H1 (cell line): ENCODE measurements around the gene KCNC4. TPM values are rescaled to one million over a fixed set of nuclear protein-coding genes. Genes with fewer than 3 reads are reported as not detected.
A peak's percentile ranks its signal among the peaks of the same experiment; 100 is the strongest.

ENCODE experiments used
- CTCF ChIA-PET: fragments of 300-600 bp; sonication (Branson Sonifier 250); formaldehyde crosslinking; loops from one replicate; lab custom pipeline; 2021; ENCODE audit not compliant: partially characterized antibody; lab: Charles Lee
- POLR2A ChIA-PET: fragments of 300-600 bp; sonication (Branson Sonifier 250); formaldehyde crosslinking; loops from one replicate; lab custom pipeline; 2021; ENCODE audit warnings: inconsistent platforms; ENCODE audit not compliant: partially characterized antibody; lab: Charles Lee
- DNase-seq, 2 experiments: peaks; one replicate each; pipeline versions ENCODE4 v3.0.0 to v3.0.0-alpha.2; 2010 to 2022; ENCODE audit warnings: low spot score in 2 of 2, low read depth in 1 of 2, mixed read lengths in 1 of 2
- FAIRE-seq: peaks from 2 replicates; lab custom pipeline; 2011; peaks lifted over from hg19 to GRCh38; lab: Jason Lieb, UNC
- H2AFZ ChIP-seq: 2 replicates; pipeline ENCODE4 v1.8.1; 2012; ENCODE audit warnings: low read length, inconsistent platforms
- H2AK5ac ChIP-seq: 2 replicates; pipeline ENCODE4 v1.6.1; 2013; ENCODE audit warnings: low read depth, low read length
- H2BK120ac ChIP-seq: replicated peaks from 2 replicates; pipeline ENCODE3; 2013; ENCODE audit warnings: low read depth, low read length, inconsistent platforms
- H2BK12ac ChIP-seq: 2 replicates; pipeline ENCODE4 v1.6.1; 2013; ENCODE audit warnings: low read depth, low read length
- H2BK15ac ChIP-seq: 2 replicates; pipeline ENCODE4 v1.6.1; 2013; ENCODE audit warnings: low read length
- H2BK20ac ChIP-seq: 2 replicates; pipeline ENCODE4 v1.6.1; 2013; ENCODE audit warnings: low read length
- H2BK5ac ChIP-seq: 2 replicates; pipeline ENCODE4 v1.6.1; 2013; ENCODE audit warnings: low read depth, low read length
- H3K14ac ChIP-seq: 2 replicates; pipeline ENCODE4 v1.6.1; 2013; ENCODE audit warnings: inconsistent platforms; ENCODE audit not compliant: insufficient read length
- H3K18ac ChIP-seq: 2 replicates; pipeline ENCODE4 v1.6.1; 2013; ENCODE audit warnings: low read length; ENCODE audit errors: extremely low read depth
- H3K23ac ChIP-seq: 2 replicates; pipeline ENCODE4 v1.6.1; 2013; ENCODE audit warnings: inconsistent platforms; ENCODE audit not compliant: insufficient read length
- H3K23me2 ChIP-seq: 2 replicates; pipeline ENCODE4 v1.6.1; 2013; ENCODE audit warnings: low read depth, low read length
- H3K27ac ChIP-seq: 2 replicates; pipeline ENCODE4 v1.6.1; 2011; ENCODE audit warnings: low read depth, low read length, inconsistent platforms
- H3K27me3 ChIP-seq, 4 experiments: replicated peaks in 1 of 4; 1 replicate in 1 of 4; 2 replicates in 3 of 4; pipeline versions ENCODE4 v1.6.1 to v1.8.1; 2011 to 2013; ENCODE audit warnings: low read length in 3 of 4, mild to moderate bottlenecking in 3 of 4, inconsistent platforms in 2 of 4, mixed read lengths in 2 of 4, moderate library complexity in 1 of 4; ENCODE audit not compliant: control insufficient read depth in 3 of 4, insufficient read depth in 3 of 4; ENCODE audit errors: extremely low read depth in 1 of 4
- H3K36me3 ChIP-seq, 4 experiments: 2 replicates each; pipeline versions ENCODE4 v1.6.1 to v1.8.1; 2011 to 2013; ENCODE audit warnings: mild to moderate bottlenecking in 4 of 4, low read length in 3 of 4, moderate library complexity in 2 of 4, control low read depth in 1 of 4, inconsistent platforms in 1 of 4; ENCODE audit not compliant: insufficient read depth in 4 of 4, control insufficient read depth in 2 of 4
- H3K4ac ChIP-seq: replicated peaks from 2 replicates; pipeline ENCODE3; 2013; ENCODE audit warnings: low read length, low read depth, mixed read lengths, inconsistent platforms; ENCODE audit not compliant: insufficient read length
- H3K4me1 ChIP-seq, 4 experiments: replicated peaks in 1 of 4; 1 replicate in 1 of 4; 2 replicates in 3 of 4; pipeline versions ENCODE4 v1.6.1 to v1.8.1; 2011 to 2013; ENCODE audit warnings: low read length in 3 of 4, inconsistent platforms in 2 of 4, mixed read lengths in 1 of 4; ENCODE audit not compliant: insufficient read depth in 4 of 4, control insufficient read depth in 3 of 4
- H3K4me2 ChIP-seq, 2 experiments: 2 replicates each; pipeline versions ENCODE4 v1.6.1 to v1.8.1; 2011 to 2013; ENCODE audit warnings: low read depth in 2 of 2, low read length in 2 of 2, control low read depth in 1 of 2, inconsistent platforms in 1 of 2, mild to moderate bottlenecking in 1 of 2; ENCODE audit not compliant: insufficient read depth in 1 of 2
- H3K4me3 ChIP-seq, 4 experiments: fragments of 200-600, 300-600 bp in 1 of 4; sonication (generic), shearing (Covaris generic), sonication (Bioruptor Twin) in 1 of 4; 2 replicates each; pipeline versions ENCODE4 v1.5.1 to v1.8.1; 2011 to 2016; ENCODE audit warnings: low read length in 4 of 4, low read depth in 3 of 4, control low read depth in 2 of 4, inconsistent platforms in 2 of 4, mild to moderate bottlenecking in 2 of 4, mixed read lengths in 1 of 4, moderate library complexity in 1 of 4; ENCODE audit not compliant: insufficient read depth in 2 of 4; ENCODE audit errors: extremely low read depth in 1 of 4
- H3K56ac ChIP-seq: replicated peaks from 2 replicates; pipeline ENCODE3; 2013; ENCODE audit warnings: low read depth, mild to moderate bottlenecking, mixed read lengths, low read length, inconsistent platforms; ENCODE audit not compliant: insufficient read length
- H3K79me1 ChIP-seq: 2 replicates; pipeline ENCODE4 v1.6.1; 2013; ENCODE audit warnings: low read depth, low read length, control low read depth
- H3K79me2 ChIP-seq, 2 experiments: 2 replicates each; pipeline versions ENCODE4 v1.6.1 to v1.8.1; 2012 to 2013; ENCODE audit warnings: low read length in 2 of 2, mild to moderate bottlenecking in 2 of 2, inconsistent platforms in 1 of 2; ENCODE audit not compliant: insufficient read depth in 2 of 2, control insufficient read depth in 1 of 2
- H3K9ac ChIP-seq, 4 experiments: replicated peaks in 1 of 4; 1 replicate in 1 of 4; 2 replicates in 3 of 4; pipeline versions ENCODE4 v1.6.1 to v1.8.1; 2011 to 2013; ENCODE audit warnings: low read depth in 3 of 4, low read length in 3 of 4, control low read depth in 2 of 4, mild to moderate bottlenecking in 2 of 4, moderate library complexity in 2 of 4, inconsistent platforms in 1 of 4; ENCODE audit errors: extremely low read depth in 1 of 4
- H3K9me3 ChIP-seq, 2 experiments: 2 replicates each; pipeline versions ENCODE4 v1.6.1 to v1.8.1; 2012 to 2013; ENCODE audit warnings: mild to moderate bottlenecking in 2 of 2, moderate library complexity in 2 of 2, control low read depth in 1 of 2, inconsistent platforms in 1 of 2, low read depth in 1 of 2, low read length in 1 of 2, mixed read lengths in 1 of 2; ENCODE audit not compliant: insufficient read depth in 2 of 2
- H4K20me1 ChIP-seq, 2 experiments: replicated peaks in 1 of 2; 2 replicates each; pipeline versions ENCODE3 to v1.8.1; 2011 to 2013; ENCODE audit warnings: inconsistent platforms in 2 of 2, low read length in 2 of 2, mild to moderate bottlenecking in 1 of 2; ENCODE audit not compliant: insufficient read depth in 2 of 2, control insufficient read depth in 1 of 2
- H4K5ac ChIP-seq: 2 replicates; pipeline ENCODE4 v1.6.1; 2013; ENCODE audit warnings: low read length, low read depth, mixed read lengths, inconsistent platforms; ENCODE audit not compliant: insufficient read length
- H4K8ac ChIP-seq: 2 replicates; pipeline ENCODE4 v1.8.0; 2013; ENCODE audit warnings: mild to moderate bottlenecking, moderate library complexity, low read length, inconsistent platforms; ENCODE audit not compliant: insufficient read depth; ENCODE audit errors: extremely low read depth
- H4K91ac ChIP-seq: replicated peaks from 2 replicates; pipeline ENCODE3; 2013; ENCODE audit warnings: low read length, mixed read lengths, inconsistent platforms; ENCODE audit not compliant: insufficient read length
- GABPA ChIP-seq: IDR thresholded peaks from 2 replicates; pipeline ENCODE4 v1.6.1; 2011; ENCODE audit warnings: mild to moderate bottlenecking, low read length, moderate library complexity, borderline replicate concordance; ENCODE audit not compliant: insufficient read depth
- WGBS, 2 experiments: shearing (Covaris generic) in 1 of 2; methylation state at CpG; one replicate each; pipeline versions ENCODE4 v1.1.6 to v1.1.7; 2013 to 2015; ENCODE audit warnings: low lambda C conversion rate in 2 of 2, mixed read lengths in 2 of 2, inconsistent platforms in 1 of 2, low coverage in 1 of 2, missing lambda C conversion rate in 1 of 2; ENCODE audit not compliant: insufficient replicate concordance in 2 of 2, insufficient coverage in 1 of 2, insufficient read length in 1 of 2; ENCODE audit errors: extremely low coverage in 1 of 2, missing lambda C conversion rate in 1 of 2; 5-methylcytosine and 5-hydroxymethylcytosine counted together
- polyA plus RNA-seq, 7 experiments: library from polyadenylated mRNA; depleted of rRNA in 3 of 7; stranded (reverse) in 5 of 7; unstranded in 2 of 7; fragments of >200 nt in 5 of 7; fragments of 200-250 nt in 2 of 7; gene quantifications; 1 replicate in 5 of 7; 2 replicates in 1 of 7; 4 replicates in 1 of 7; pipeline versions ENCODE4 v1.2.1 to v1.2.3, GENCODE V29; 2011 to 2013; ENCODE audit warnings: missing spikeins in 2 of 7, mixed read lengths in 2 of 7
- total RNA-seq: library from RNA; stranded (reverse); fragmentation: NEBNext Ultra II Directional; extraction: Animal tissue kit (Norgen Biotek cat#: 25700); gene quantifications from 2 replicates; pipeline ENCODE4 v1.2.1, GENCODE V29; 2021
- TF ChIP-seq, protein P1 (sequence below): IDR thresholded peaks from 2 replicates; pipeline ENCODE4 v1.6.1; 2012; ENCODE audit warnings: inconsistent platforms

Gene KCNC4
- total and polyA plus RNA-seq, 2 of the 8 experiments (the other 6 are each of a cell fraction or from before 2014, with no cell fraction given), result 8.1 to 11.2 TPM

DNA sequence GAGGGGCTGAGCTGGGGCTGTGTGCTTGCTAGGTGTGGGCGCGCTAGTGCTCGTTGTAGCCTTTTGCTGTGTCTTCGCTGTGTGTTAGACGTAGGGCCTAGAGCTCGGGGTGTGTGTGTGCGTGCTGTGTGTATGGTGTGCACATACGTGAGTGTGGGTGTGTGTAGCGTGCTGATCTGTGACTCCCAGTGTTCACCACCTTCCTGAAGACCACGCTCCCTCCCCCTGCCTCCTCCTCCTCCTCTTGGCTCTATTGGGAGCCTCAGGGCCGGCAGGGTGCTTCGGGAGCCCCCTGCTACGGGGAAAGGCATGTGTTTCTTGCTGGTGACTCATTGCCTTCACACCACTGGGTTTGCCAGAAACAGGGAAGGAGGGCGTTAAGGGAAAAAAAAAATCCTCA lies 9.4 kb upstream of the KCNC4 start:
- no peak for TF ChIP-seq GABPA
- TF ChIP-seq, protein P1, sequence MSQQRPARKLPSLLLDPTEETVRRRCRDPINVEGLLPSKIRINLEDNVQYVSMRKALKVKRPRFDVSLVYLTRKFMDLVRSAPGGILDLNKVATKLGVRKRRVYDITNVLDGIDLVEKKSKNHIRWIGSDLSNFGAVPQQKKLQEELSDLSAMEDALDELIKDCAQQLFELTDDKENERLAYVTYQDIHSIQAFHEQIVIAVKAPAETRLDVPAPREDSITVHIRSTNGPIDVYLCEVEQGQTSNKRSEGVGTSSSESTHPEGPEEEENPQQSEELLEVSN, result peak; percentile 31; the same call in 1 of the 2 replicates
- no peaks in the 10 kb centered on the region; the same call in 1 of the 2 replicates for H3K23me2 ChIP-seq
- H2AFZ ChIP-seq, result no peak overlapping the region
- 0 out of 2 replicates have a peak overlapping the region, but pooled peaks have one; percentile 88 for H2BK15ac ChIP-seq
- H3K79me1 ChIP-seq, result no peaks in the 10 kb centered on the region; the same call in 1 of the 2 replicates
- no peak overlapping the region; the same call in 1 of the 2 replicates for H2BK12ac ChIP-seq
- H2BK5ac ChIP-seq, result 0 out of 2 replicates have a peak overlapping the region, but pooled peaks have one; percentile 66
- no peaks in the 10 kb centered on the region for H3K36me3 ChIP-seq
- H3K9ac ChIP-seq, result no peak overlapping the region
- no peak overlapping the region for H4K5ac ChIP-seq
- no peak overlapping the region for H3K56ac ChIP-seq
- no peak overlapping the region for H3K14ac ChIP-seq
- CTCF ChIA-PET, result interaction anchor here (0.6 to 19.1 kb wide), 20 partner anchors 8 to 416 kb away, joined by 3 to 1001 read pairs (median 4); partner anchors contain the start of genes LAMTOR5 and RBM15
- peak overlapping the region; percentile 68; the same call in 1 of the 2 replicates for H2AK5ac ChIP-seq
- DNase-seq (no peak), FAIRE-seq (no peak)
- POLR2A ChIA-PET, result interaction anchor here (1.0 to 1.1 kb wide), 2 partner anchors 12 to 34 kb away, joined by 3 read pairs; no protein-coding TSS in a partner anchor
- no peak overlapping the region for H3K4me3 ChIP-seq
- WGBS, 2 experiments, result 82% methylated on average over 13 of the region's 14 CpGs; no CpG with 5 or more reads in 1 of the 2 experiments
- H3K23ac ChIP-seq, result no peak overlapping the region
- no peaks in the 10 kb centered on the region for H3K27me3 ChIP-seq
- no peaks in the 10 kb centered on the region for H4K20me1 ChIP-seq
- no peak overlapping the region for H4K8ac ChIP-seq
- no peaks in the 10 kb centered on the region for H3K9me3 ChIP-seq
- no peak overlapping the region for H2BK120ac ChIP-seq
- H2BK20ac ChIP-seq, result peak overlapping the region; percentile 95; the same call in 1 of the 2 replicates
- peak overlapping the region; percentile 28; the same call in 1 of the 2 replicates for H3K18ac ChIP-seq
- H3K79me2 ChIP-seq, result no peaks in the 10 kb centered on the region
- no peak overlapping the region for H3K4me2 ChIP-seq
- no peak overlapping the region for H3K27ac ChIP-seq
- H3K4me1 ChIP-seq, result peaks cover 0 to 6% (median 4%) of the 10 kb centered on the region in 4 experiments; a peak in 4 of 7 replicates
- no peak overlapping the region for H3K4ac ChIP-seq
- peak overlapping the region; percentile 7 for H4K91ac ChIP-seq
